ENCODE results near the gene THUMPD3. TPM values are rescaled to one million over a fixed set of nuclear protein-coding genes. Genes with fewer than 3 reads are reported as not detected.
A peak's percentile ranks its signal among the peaks of the same experiment; 100 is the strongest.

Gene THUMPD3
- total and polyA plus RNA-seq, 2 of the 13 experiments (the other 11 are each of a cell fraction or from before 2014, with no cell fraction given), result 31.2 to 44.1 TPM

- TF ChIP-seq KDM5B (CRISPR knock-in tag; IDR thresholded peaks at IDR 0.05; ENCODE audit: borderline replicate concordance), result no peak
- 0 out of 2 replicates have a peak, but pooled peaks have one; percentile 31 for TF ChIP-seq ZNF724P (CRISPR knock-in tag; IDR thresholded peaks at IDR 0.05; ENCODE audit: borderline replicate concordance)
- TF ChIP-seq HOXA3 (CRISPR knock-in tag; IDR thresholded peaks at IDR 0.05), result no peak
- TF ChIP-seq, protein P1, sequence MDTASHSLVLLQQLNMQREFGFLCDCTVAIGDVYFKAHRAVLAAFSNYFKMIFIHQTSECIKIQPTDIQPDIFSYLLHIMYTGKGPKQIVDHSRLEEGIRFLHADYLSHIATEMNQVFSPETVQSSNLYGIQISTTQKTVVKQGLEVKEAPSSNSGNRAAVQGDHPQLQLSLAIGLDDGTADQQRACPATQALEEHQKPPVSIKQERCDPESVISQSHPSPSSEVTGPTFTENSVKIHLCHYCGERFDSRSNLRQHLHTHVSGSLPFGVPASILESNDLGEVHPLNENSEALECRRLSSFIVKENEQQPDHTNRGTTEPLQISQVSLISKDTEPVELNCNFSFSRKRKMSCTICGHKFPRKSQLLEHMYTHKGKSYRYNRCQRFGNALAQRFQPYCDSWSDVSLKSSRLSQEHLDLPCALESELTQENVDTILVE (CRISPR knock-in tag; IDR thresholded peaks at IDR 0.05), result no peak
- no peak for TF ChIP-seq RORA (CRISPR knock-in tag; IDR thresholded peaks at IDR 0.05)
These were observed 35.3 kb upstream of the THUMPD3 start for GRCh38 chr3:9327578-9327977.

GRCh38 chr3:9330166-9330703 lies 32.6 kb upstream of the THUMPD3 start:
- in situ Hi-C loops (cut with HindIII; ENCODE audit: extremely low pct_ligation_motif_present, low pct_unique_long_range_greater_than_20kb) (no loop called here), intact Hi-C loops (cut with micrococcal nuclease; ENCODE audit: unreplicated experiment) (no loop called here)
- no peak for ATAC-seq
- Histone ChIP-seq H3K9me3 (ENCODE audit: low read length) (peaks cover 16% of the 10 kb centered on the region), H2AFZ (ENCODE audit: low read length) (no peak overlapping the region), H3K4me1 (ENCODE audit: insufficient read depth, low read length) (no peaks in the 10 kb centered on the region), H4K20me1 (ENCODE audit: insufficient read depth, low read length) (no peaks in the 10 kb centered on the region), H3K79me2 (ENCODE audit: insufficient read depth, low read length) (no peaks in the 10 kb centered on the region), H3K36me3 (replicated peaks in 1 of 2; ENCODE audit: control insufficient read depth in 1 of 2, insufficient read depth in 2 of 2, low read length in 2 of 2) (no peaks in the 10 kb centered on the region), H3K27ac (ENCODE audit: extremely low read length, insufficient read depth, low read length) (no peak overlapping the region), H3K9ac (ENCODE audit: insufficient read depth, low read depth, low read length) (no peak overlapping the region), H3K4me3 (replicated peaks in 1 of 3; ENCODE audit: insufficient read depth in 1 of 3, low read depth in 2 of 3, low read length in 3 of 3) (no peak overlapping the region), H3K4me2 (ENCODE audit: low read depth, low read length) (no peak overlapping the region), H3K27me3 (ENCODE audit: control insufficient read depth in 1 of 2, insufficient read depth in 2 of 2, low read length in 2 of 2) (no peaks in the 10 kb centered on the region)
- CTCF ChIA-PET (ENCODE audit: low intra/inter-chr PET ratio, low total read pairs), result no interaction called here
- POLR2A ChIA-PET, result interaction anchor here (0.8 kb wide), 1 partner anchor 33 kb away, joined by 3 read pairs; the partner anchor contains the start of gene THUMPD3
- no TSS peak for BruUV-seq (replicated peaks)
- 37% methylated on average over 7 of the region's 7 CpGs for WGBS (ENCODE audit: low lambda C conversion rate)
- no peak for FAIRE-seq
- DNase-seq (ENCODE audit: low spot score), result no peak
- TF ChIP-seq FOXP1 (IDR thresholded peaks at IDR 0.05), result no peak
- TF ChIP-seq FOXP1 (CRISPR knock-in tag; IDR thresholded peaks at IDR 0.05), result no peak
- TF ChIP-seq ZNF317 (CRISPR knock-in tag; IDR thresholded peaks at IDR 0.05), result no peak
- TF ChIP-seq KDM5A (IDR thresholded peaks at IDR 0.05; ENCODE audit: borderline replicate concordance, low read length), result no peak
- TF ChIP-seq ARNT2 (CRISPR knock-in tag; IDR thresholded peaks at IDR 0.05; ENCODE audit: low read depth), result no peak
- no peak for TF ChIP-seq DPF2 (CRISPR knock-in tag; IDR thresholded peaks at IDR 0.05; ENCODE audit: borderline replicate concordance, low read depth)
- TF ChIP-seq MED8 (CRISPR knock-in tag; IDR thresholded peaks at IDR 0.05; ENCODE audit: insufficient replicate concordance), result no peak
- TF ChIP-seq, protein P2, sequence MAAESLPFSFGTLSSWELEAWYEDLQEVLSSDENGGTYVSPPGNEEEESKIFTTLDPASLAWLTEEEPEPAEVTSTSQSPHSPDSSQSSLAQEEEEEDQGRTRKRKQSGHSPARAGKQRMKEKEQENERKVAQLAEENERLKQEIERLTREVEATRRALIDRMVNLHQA (CRISPR knock-in tag; IDR thresholded peaks at IDR 0.05), result no peak
- TF ChIP-seq KLF6 (CRISPR knock-in tag; IDR thresholded peaks at IDR 0.05), result no peak
- no peak for TF ChIP-seq SUZ12 (IDR thresholded peaks at IDR 0.05; ENCODE audit: low read depth, low read length)
- no peak for TF ChIP-seq NCOA2 (CRISPR knock-in tag; IDR thresholded peaks at IDR 0.05)
- no peak for TF ChIP-seq REPIN1 (CRISPR knock-in tag; IDR thresholded peaks at IDR 0.05; ENCODE audit: borderline replicate concordance, low read depth)
- TF ChIP-seq ZNF652 (CRISPR knock-in tag; IDR thresholded peaks at IDR 0.05; ENCODE audit: borderline replicate concordance, low read depth), result no peak
- no peak for TF ChIP-seq ZFP37 (CRISPR knock-in tag; IDR thresholded peaks at IDR 0.05; ENCODE audit: borderline replicate concordance)
- TF ChIP-seq MEF2D (CRISPR knock-in tag; IDR thresholded peaks at IDR 0.05), result no peak

More at GRCh38 chr3:9327578-9327977, 35.3 kb upstream of the THUMPD3 start:
- Histone ChIP-seq H4K20me1 (ENCODE audit: insufficient read depth, low read length) (no peaks in the 10 kb centered on the region), H3K9me3 (ENCODE audit: low read length) (peaks cover 16% of the 10 kb centered on the region), H3K9ac (ENCODE audit: insufficient read depth, low read depth, low read length) (no peak overlapping the region), H3K79me2 (ENCODE audit: insufficient read depth, low read length) (no peaks in the 10 kb centered on the region), H3K27me3 (ENCODE audit: control insufficient read depth in 1 of 2, insufficient read depth in 2 of 2, low read length in 2 of 2) (no peaks in the 10 kb centered on the region), H2AFZ (ENCODE audit: low read length) (no peak overlapping the region), H3K36me3 (replicated peaks in 1 of 2; ENCODE audit: control insufficient read depth in 1 of 2, insufficient read depth in 2 of 2, low read length in 2 of 2) (no peaks in the 10 kb centered on the region), H3K27ac (ENCODE audit: extremely low read length, insufficient read depth, low read length) (no peak overlapping the region), H3K4me3 (replicated peaks in 1 of 3; ENCODE audit: insufficient read depth in 1 of 3, low read depth in 2 of 3, low read length in 3 of 3) (no peak overlapping the region), H3K4me2 (ENCODE audit: low read depth, low read length) (no peak overlapping the region), H3K4me1 (ENCODE audit: insufficient read depth, low read length) (no peaks in the 10 kb centered on the region)
- ChIA-PET CTCF (ENCODE audit: low intra/inter-chr PET ratio, low total read pairs) (no interaction called here), POLR2A (no interaction called here)
- ATAC-seq (no peak), DNase-seq (ENCODE audit: low spot score) (no peak), FAIRE-seq (no peak)
- intact Hi-C loops (cut with micrococcal nuclease; ENCODE audit: unreplicated experiment), result no loop called here
- in situ Hi-C loops (cut with HindIII; ENCODE audit: extremely low pct_ligation_motif_present, low pct_unique_long_range_greater_than_20kb), result no loop called here
- WGBS (ENCODE audit: low lambda C conversion rate), result 0% methylated on average over 1 of the region's 1 CpG
- no TSS peak for BruUV-seq (replicated peaks)

All from HepG2 (cell line).